ENCODE data around the gene GALR1. TPM values are rescaled to one million over a fixed set of nuclear protein-coding genes. Genes with fewer than 3 reads are reported as not detected.

The GALR1 gene
- total RNA-seq, 1 experiment from 2014 or later = not detected

DNA sequence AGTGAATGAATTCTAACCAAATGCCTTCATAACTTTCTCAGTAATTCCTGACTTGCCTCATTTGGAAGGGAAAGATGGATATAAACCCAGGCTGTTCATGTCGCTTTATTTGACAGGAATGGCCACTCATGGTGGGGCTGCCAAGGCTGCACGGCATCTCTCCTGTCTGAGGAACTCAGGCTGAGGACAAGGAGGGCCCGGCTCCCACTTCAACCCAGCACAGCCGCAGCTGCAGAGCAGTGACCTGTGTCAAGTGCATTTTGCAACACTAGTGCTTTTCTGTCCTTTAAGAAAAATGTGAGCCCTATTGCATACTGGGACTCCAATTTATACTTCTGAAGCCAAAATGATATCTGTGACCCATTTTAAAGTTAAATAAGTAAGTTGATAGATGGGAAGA is 45.8 kb upstream of the GALR1 start (continued):
- TF ChIP-seq, protein P1, sequence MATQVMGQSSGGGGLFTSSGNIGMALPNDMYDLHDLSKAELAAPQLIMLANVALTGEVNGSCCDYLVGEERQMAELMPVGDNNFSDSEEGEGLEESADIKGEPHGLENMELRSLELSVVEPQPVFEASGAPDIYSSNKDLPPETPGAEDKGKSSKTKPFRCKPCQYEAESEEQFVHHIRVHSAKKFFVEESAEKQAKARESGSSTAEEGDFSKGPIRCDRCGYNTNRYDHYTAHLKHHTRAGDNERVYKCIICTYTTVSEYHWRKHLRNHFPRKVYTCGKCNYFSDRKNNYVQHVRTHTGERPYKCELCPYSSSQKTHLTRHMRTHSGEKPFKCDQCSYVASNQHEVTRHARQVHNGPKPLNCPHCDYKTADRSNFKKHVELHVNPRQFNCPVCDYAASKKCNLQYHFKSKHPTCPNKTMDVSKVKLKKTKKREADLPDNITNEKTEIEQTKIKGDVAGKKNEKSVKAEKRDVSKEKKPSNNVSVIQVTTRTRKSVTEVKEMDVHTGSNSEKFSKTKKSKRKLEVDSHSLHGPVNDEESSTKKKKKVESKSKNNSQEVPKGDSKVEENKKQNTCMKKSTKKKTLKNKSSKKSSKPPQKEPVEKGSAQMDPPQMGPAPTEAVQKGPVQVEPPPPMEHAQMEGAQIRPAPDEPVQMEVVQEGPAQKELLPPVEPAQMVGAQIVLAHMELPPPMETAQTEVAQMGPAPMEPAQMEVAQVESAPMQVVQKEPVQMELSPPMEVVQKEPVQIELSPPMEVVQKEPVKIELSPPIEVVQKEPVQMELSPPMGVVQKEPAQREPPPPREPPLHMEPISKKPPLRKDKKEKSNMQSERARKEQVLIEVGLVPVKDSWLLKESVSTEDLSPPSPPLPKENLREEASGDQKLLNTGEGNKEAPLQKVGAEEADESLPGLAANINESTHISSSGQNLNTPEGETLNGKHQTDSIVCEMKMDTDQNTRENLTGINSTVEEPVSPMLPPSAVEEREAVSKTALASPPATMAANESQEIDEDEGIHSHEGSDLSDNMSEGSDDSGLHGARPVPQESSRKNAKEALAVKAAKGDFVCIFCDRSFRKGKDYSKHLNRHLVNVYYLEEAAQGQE (IDR thresholded peaks at IDR 0.05; ENCODE audit: low read depth) = no peak
- no peak for TF ChIP-seq CEBPB (IDR thresholded peaks at IDR 0.05; ENCODE audit: low read depth)

DNA sequence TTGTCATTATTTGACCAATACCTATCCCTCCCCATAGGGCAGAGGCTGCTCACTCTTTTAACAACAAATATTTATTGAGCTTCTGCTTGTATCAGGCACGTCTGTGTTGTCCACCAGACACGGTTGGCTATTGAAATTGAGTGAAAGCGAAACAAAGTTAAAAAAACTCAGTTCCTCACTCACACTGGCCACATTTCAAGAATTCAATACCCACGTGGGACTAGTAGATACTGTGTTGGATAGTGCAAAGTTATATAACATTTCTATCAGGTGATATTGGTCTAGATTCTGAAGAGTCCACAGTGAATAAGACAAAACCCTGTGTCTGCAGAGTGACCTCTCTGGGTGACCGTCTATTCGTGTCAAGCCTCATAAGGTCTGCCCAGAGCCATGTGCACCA is 43.9 kb upstream of the GALR1 start:
- Histone ChIP-seq H4K20me1 (ENCODE audit: insufficient read depth) (no peaks in the 10 kb centered on the region), H3K4me1 (ENCODE audit: control insufficient read depth in 1 of 2, insufficient read depth in 2 of 2, low read length in 2 of 2) (peaks cover 8 to 23% of the 10 kb centered on the region in 2 experiments), H3K27me3 (ENCODE audit: insufficient read depth, low read length) (no peaks in the 10 kb centered on the region), H3K36me3 (ENCODE audit: control insufficient read depth in 1 of 2, insufficient read depth in 2 of 2, low read length in 2 of 2) (no peaks in the 10 kb centered on the region), H2AFZ (ENCODE audit: low read depth, low read length, poor library complexity, severe bottlenecking) (no peak overlapping the region), H3K79me2 (ENCODE audit: insufficient read depth, low read length) (no peaks in the 10 kb centered on the region), H3K9me3 (ENCODE audit: control insufficient read depth in 1 of 2, insufficient read depth in 1 of 2, low read depth in 1 of 2, low read length in 2 of 2) (no peaks in the 10 kb centered on the region), H3K9ac (ENCODE audit: low read length) (no peak overlapping the region), H3K27ac (ENCODE audit: low read depth, low read length) (no peak overlapping the region), H3K4me2 (ENCODE audit: low read length) (no peak overlapping the region), H3K4me3 (replicated peaks in 1 of 2; ENCODE audit: low read depth in 1 of 2, low read length in 2 of 2) (no peak overlapping the region), H3K9me2 (ENCODE audit: insufficient read depth) (no peaks in the 10 kb centered on the region; the same call in 1 of the 2 replicates)
- POLR2A ChIA-PET = no interaction called here
- DNase-seq (ENCODE audit: low read depth, low spot score) (no peak), ATAC-seq (no peak)
- CTCF ChIA-PET = no interaction called here
- RAD21 ChIA-PET (ENCODE audit: low non-redundant PET in 1 of 2, low total read pairs in 2 of 2, uncharacterized antibody in 2 of 2, unreplicated experiment in 2 of 2) = no interaction called here
- no TSS peak for BruUV-seq (replicated peaks)
- intact Hi-C loops (cut with micrococcal nuclease) = loop anchor here (5.0 to 10.0 kb wide), 2 partner anchors 73 to 401 kb away; partner anchors contain the start of gene MBP
- TF ChIP-seq, protein P2, sequence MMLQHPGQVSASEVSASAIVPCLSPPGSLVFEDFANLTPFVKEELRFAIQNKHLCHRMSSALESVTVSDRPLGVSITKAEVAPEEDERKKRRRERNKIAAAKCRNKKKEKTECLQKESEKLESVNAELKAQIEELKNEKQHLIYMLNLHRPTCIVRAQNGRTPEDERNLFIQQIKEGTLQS (IDR thresholded peaks at IDR 0.05) = no peak
- TF ChIP-seq, protein P1 (IDR thresholded peaks at IDR 0.05; ENCODE audit: low read depth) = no peak
- TF ChIP-seq EZH2 (IDR thresholded peaks at IDR 0.05) = no peak
- TF ChIP-seq CEBPB (IDR thresholded peaks at IDR 0.05; ENCODE audit: low read depth) = no peak
- TF ChIP-seq, protein P3, sequence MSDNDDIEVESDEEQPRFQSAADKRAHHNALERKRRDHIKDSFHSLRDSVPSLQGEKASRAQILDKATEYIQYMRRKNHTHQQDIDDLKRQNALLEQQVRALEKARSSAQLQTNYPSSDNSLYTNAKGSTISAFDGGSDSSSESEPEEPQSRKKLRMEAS (IDR thresholded peaks at IDR 0.05) = no peak
- TF ChIP-seq POLR2A (IDR thresholded peaks at IDR 0.05; ENCODE audit: borderline replicate concordance, extremely low read depth, insufficient read depth, insufficient read length) = no peak
- TF ChIP-seq EZH2phosphoT487 (IDR thresholded peaks at IDR 0.05; ENCODE audit: borderline replicate concordance) = no peak
- TF ChIP-seq, protein P4, sequence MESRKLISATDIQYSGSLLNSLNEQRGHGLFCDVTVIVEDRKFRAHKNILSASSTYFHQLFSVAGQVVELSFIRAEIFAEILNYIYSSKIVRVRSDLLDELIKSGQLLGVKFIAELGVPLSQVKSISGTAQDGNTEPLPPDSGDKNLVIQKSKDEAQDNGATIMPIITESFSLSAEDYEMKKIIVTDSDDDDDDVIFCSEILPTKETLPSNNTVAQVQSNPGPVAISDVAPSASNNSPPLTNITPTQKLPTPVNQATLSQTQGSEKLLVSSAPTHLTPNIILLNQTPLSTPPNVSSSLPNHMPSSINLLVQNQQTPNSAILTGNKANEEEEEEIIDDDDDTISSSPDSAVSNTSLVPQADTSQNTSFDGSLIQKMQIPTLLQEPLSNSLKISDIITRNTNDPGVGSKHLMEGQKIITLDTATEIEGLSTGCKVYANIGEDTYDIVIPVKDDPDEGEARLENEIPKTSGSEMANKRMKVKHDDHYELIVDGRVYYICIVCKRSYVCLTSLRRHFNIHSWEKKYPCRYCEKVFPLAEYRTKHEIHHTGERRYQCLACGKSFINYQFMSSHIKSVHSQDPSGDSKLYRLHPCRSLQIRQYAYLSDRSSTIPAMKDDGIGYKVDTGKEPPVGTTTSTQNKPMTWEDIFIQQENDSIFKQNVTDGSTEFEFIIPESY (IDR thresholded peaks at IDR 0.05; ENCODE audit: extremely low read depth, insufficient replicate concordance, low read length) = no peak
- no peak for TF ChIP-seq ZFX (IDR thresholded peaks at IDR 0.05)
- no peak for TF ChIP-seq RAD21 (IDR thresholded peaks at IDR 0.05; ENCODE audit: low read depth)
- TF ChIP-seq CBX3 (IDR thresholded peaks at IDR 0.05; ENCODE audit: low read depth) = no peak
- TF ChIP-seq, protein P5, sequence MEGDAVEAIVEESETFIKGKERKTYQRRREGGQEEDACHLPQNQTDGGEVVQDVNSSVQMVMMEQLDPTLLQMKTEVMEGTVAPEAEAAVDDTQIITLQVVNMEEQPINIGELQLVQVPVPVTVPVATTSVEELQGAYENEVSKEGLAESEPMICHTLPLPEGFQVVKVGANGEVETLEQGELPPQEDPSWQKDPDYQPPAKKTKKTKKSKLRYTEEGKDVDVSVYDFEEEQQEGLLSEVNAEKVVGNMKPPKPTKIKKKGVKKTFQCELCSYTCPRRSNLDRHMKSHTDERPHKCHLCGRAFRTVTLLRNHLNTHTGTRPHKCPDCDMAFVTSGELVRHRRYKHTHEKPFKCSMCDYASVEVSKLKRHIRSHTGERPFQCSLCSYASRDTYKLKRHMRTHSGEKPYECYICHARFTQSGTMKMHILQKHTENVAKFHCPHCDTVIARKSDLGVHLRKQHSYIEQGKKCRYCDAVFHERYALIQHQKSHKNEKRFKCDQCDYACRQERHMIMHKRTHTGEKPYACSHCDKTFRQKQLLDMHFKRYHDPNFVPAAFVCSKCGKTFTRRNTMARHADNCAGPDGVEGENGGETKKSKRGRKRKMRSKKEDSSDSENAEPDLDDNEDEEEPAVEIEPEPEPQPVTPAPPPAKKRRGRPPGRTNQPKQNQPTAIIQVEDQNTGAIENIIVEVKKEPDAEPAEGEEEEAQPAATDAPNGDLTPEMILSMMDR (IDR thresholded peaks at IDR 0.05 in 2 of 3, conservative IDR thresholded peaks at IDR 0.05 in 1 of 3; ENCODE audit: borderline replicate concordance in 1 of 3, insufficient read depth in 1 of 3, low read depth in 2 of 3, low read length in 2 of 3) = no peak
